HL-60 (cell line): ENCODE measurements around the gene ATP13A3.

Experiments
- DNase-seq, 2 experiments: peaks; one replicate each; pipeline ENCODE4 v3.0.0-alpha.2; 2010 to 2020; ENCODE audit warnings: low read depth in 1 of 2, low spot score in 1 of 2
- H3K27ac ChIP-seq: fragments of 250-450 bp; sonication (Bioruptor Pico); replicated peaks from 2 replicates; pipeline ENCODE4 v1.5.1; 2020; ENCODE audit warnings: mild to moderate bottlenecking, moderate library complexity
- H3K27me3 ChIP-seq: fragments of 250-450 bp; sonication (Bioruptor Pico); 2 replicates; pipeline ENCODE4 v1.5.1; 2021; ENCODE audit warnings: mild to moderate bottlenecking, moderate library complexity; ENCODE audit not compliant: insufficient read depth, poor library complexity, severe bottlenecking
- H3K4me3 ChIP-seq: replicated peaks from 2 replicates; pipeline ENCODE4 v1.5.1; 2011; ENCODE audit warnings: mild to moderate bottlenecking, control low read depth, low read length; ENCODE audit not compliant: insufficient read depth
- CTCF ChIP-seq: IDR thresholded peaks from one replicate; pipeline ENCODE4 v1.5.1; 2011; ENCODE audit warnings: low read length, control low read depth, inconsistent platforms; ENCODE audit not compliant: insufficient read depth
- GABPA ChIP-seq: IDR thresholded peaks from 2 replicates; pipeline ENCODE4 v1.6.1; 2012; ENCODE audit warnings: low read depth
- POLR2AphosphoS5 ChIP-seq: IDR thresholded peaks from 2 replicates; pipeline ENCODE4 v1.6.1; 2012; ENCODE audit warnings: low read depth
- REST ChIP-seq: IDR thresholded peaks from 2 replicates; pipeline ENCODE4 v1.6.1; 2012; ENCODE audit warnings: low read depth; ENCODE audit not compliant: insufficient replicate concordance
- SPI1 ChIP-seq: IDR thresholded peaks from 2 replicates; pipeline ENCODE4 v1.6.1; 2012; ENCODE audit warnings: low read depth, mild to moderate bottlenecking, borderline replicate concordance

Gene ATP13A3

GRCh38 chr3:194474675-194475074 lies 12.1 kb downstream of the ATP13A3 start:
- Histone ChIP-seq H3K27ac (no peak overlapping the region), H3K4me3 (no peak overlapping the region), H3K27me3 (no peaks in the 10 kb centered on the region)
- DNase-seq, result no peak
- no peak for TF ChIP-seq REST
- TF ChIP-seq POLR2AphosphoS5, result no peak
- TF ChIP-seq CTCF, result no peak
- no peak for TF ChIP-seq SPI1
- TF ChIP-seq GABPA, result no peak

GRCh38 chr3:194472290-194472920 lies 14.4 kb downstream of the ATP13A3 start:
- no peak overlapping the region for H3K4me3 ChIP-seq
- TF ChIP-seq CTCF (peak; percentile 98), REST (no peak)
- no peaks in the 10 kb centered on the region for H3K27me3 ChIP-seq
- H3K27ac ChIP-seq, result no peak overlapping the region
- DNase-seq, result peak; percentile 59 to 67

- peak in 1 of 2 experiments; percentile 32 for DNase-seq
- TF ChIP-seq GABPA (no peak), CTCF (no peak), POLR2AphosphoS5 (no peak), REST (no peak), SPI1 (no peak)
- H3K27me3 ChIP-seq, result no peaks in the 10 kb centered on the region
- H3K27ac ChIP-seq, result no peak overlapping the region
- no peak overlapping the region for H3K4me3 ChIP-seq
Observed at GRCh38 chr3:194471863-194472262, 14.9 kb downstream of the ATP13A3 start.
